ENCODE results near the gene NEGR1. TPM values are rescaled to one million over a fixed set of nuclear protein-coding genes. Genes with fewer than 3 reads are reported as not detected.

The NEGR1 gene
- total and polyA plus RNA-seq, 9 of the 15 experiments (the other 6 are each of a cell fraction or from before 2014, with no cell fraction given), result not detected

GRCh38 chr1:71882637-71883036, 399.7 kb downstream of the NEGR1 start:
- no peaks in the 10 kb centered on the region for H3K36me3 ChIP-seq (ENCODE audit: control insufficient read depth, insufficient read depth, low read length)
- no peaks in the 10 kb centered on the region for H3K4me1 ChIP-seq (replicated peaks in 1 of 2; ENCODE audit: control insufficient read depth in 2 of 2, insufficient read depth in 2 of 2, low read length in 2 of 2)
- no peak for FAIRE-seq
- no peak for ATAC-seq
- H2AFZ ChIP-seq (ENCODE audit: low read depth, low read length), result no peak overlapping the region
- no peaks in the 10 kb centered on the region for H3K79me2 ChIP-seq (ENCODE audit: control insufficient read depth, insufficient read depth, low read length)
- in situ Hi-C loops (cut with MboI) (no loop called here), intact Hi-C loops (cut with micrococcal nuclease) (no loop called here)
- POLR2A ChIA-PET, result no interaction called here
- CTCF ChIA-PET (ENCODE audit: low intra/inter-chr PET ratio), result no interaction called here
- 0% methylated on average over 2 of the region's 2 CpGs for WGBS (ENCODE audit: insufficient coverage, low coverage, missing lambda C conversion rate)
- no peaks in the 10 kb centered on the region for H3K9me1 ChIP-seq (ENCODE audit: control insufficient read depth, insufficient read depth, low read length)
- no peak overlapping the region for H3K9ac ChIP-seq (ENCODE audit: insufficient read depth in 1 of 2, low read depth in 2 of 2, low read length in 2 of 2)
- no peaks in the 10 kb centered on the region for H3K9me3 ChIP-seq (replicated peaks; ENCODE audit: control insufficient read depth, insufficient read depth, low read depth, low read length)
- no peak overlapping the region for H3K4me2 ChIP-seq (ENCODE audit: insufficient read depth, low read length)
- BruUV-seq (replicated peaks), result no TSS peak
- H4K20me1 ChIP-seq (replicated peaks; ENCODE audit: control insufficient read depth, insufficient read depth, low read length), result no peaks in the 10 kb centered on the region
- H3K27ac ChIP-seq (ENCODE audit: extremely low read depth, low read depth, low read length), result no peak overlapping the region
- no peak overlapping the region for H3K4me3 ChIP-seq
- no peak for DNase-seq (ENCODE audit: extremely low read depth in 1 of 4, low spot score in 3 of 4)
- no peaks in the 10 kb centered on the region for H3K27me3 ChIP-seq (ENCODE audit: control insufficient read depth in 2 of 2, insufficient read depth in 2 of 2, low read length in 2 of 2)
- TF ChIP-seq FOXJ3 (CRISPR knock-in tag; IDR thresholded peaks at IDR 0.05), result no peak
- TF ChIP-seq SREBF2 (CRISPR knock-in tag; IDR thresholded peaks at IDR 0.05), result no peak
- no peak for TF ChIP-seq NUFIP1 (IDR thresholded peaks at IDR 0.05; ENCODE audit: partially characterized antibody)
- TF ChIP-seq LEF1 (IDR thresholded peaks at IDR 0.05), result no peak
- TF ChIP-seq KAT8 (IDR thresholded peaks at IDR 0.05; ENCODE audit: low read depth), result no peak
- no peak for TF ChIP-seq EGR1 (conservative IDR thresholded peaks at IDR 0.05)
- TF ChIP-seq BCLAF1 (IDR thresholded peaks at IDR 0.05; ENCODE audit: borderline replicate concordance in 1 of 2, control insufficient read depth in 1 of 2, low read depth in 2 of 2, low read length in 1 of 2), result no peak
- no peak for TF ChIP-seq KDM2B (CRISPR knock-in tag; IDR thresholded peaks at IDR 0.05)
- TF ChIP-seq KLF13 (tag; IDR thresholded peaks at IDR 0.05; ENCODE audit: borderline replicate concordance, low read depth), result no peak
- TF ChIP-seq GMEB1 (CRISPR knock-in tag; IDR thresholded peaks at IDR 0.05), result no peak
- no peak for TF ChIP-seq BRCA1 (IDR thresholded peaks at IDR 0.05)
- TF ChIP-seq BRCA1 (CRISPR knock-in tag; IDR thresholded peaks at IDR 0.05), result no peak
- no peak for TF ChIP-seq ZNF239 (CRISPR knock-in tag; IDR thresholded peaks at IDR 0.05)
- TF ChIP-seq SMAD4 (CRISPR knock-in tag; conservative IDR thresholded peaks at IDR 0.05), result no peak
- TF ChIP-seq XRCC4 (IDR thresholded peaks at IDR 0.05; ENCODE audit: extremely low read depth, insufficient read depth, insufficient read length), result no peak
